ENCODE measurements around the gene CHD6.

CHD6 gene

GRCh38 chr20:41462372-41463161 is 155.6 kb downstream of the CHD6 start (continued):
- TF ChIP-seq PATZ1 (CRISPR knock-in tag; IDR thresholded peaks at IDR 0.05; ENCODE audit: borderline replicate concordance) (no peak), CSDC2 (CRISPR knock-in tag; IDR thresholded peaks at IDR 0.05) (no peak), ZNF565 (CRISPR knock-in tag; conservative IDR thresholded peaks at IDR 0.05; ENCODE audit: low read depth) (no peak), OSR1 (CRISPR knock-in tag; IDR thresholded peaks at IDR 0.05) (no peak), CSRNP3 (CRISPR knock-in tag; IDR thresholded peaks at IDR 0.05) (no peak), ZC3H10 (CRISPR knock-in tag; IDR thresholded peaks at IDR 0.05) (no peak), SNAI2 (CRISPR knock-in tag; IDR thresholded peaks at IDR 0.05) (no peak), ZFP3 (CRISPR knock-in tag; IDR thresholded peaks at IDR 0.05) (no peak), TCF4 (CRISPR knock-in tag; IDR thresholded peaks at IDR 0.05; ENCODE audit: borderline replicate concordance) (no peak), ISL1 (CRISPR knock-in tag; IDR thresholded peaks at IDR 0.05) (no peak), ZNF70 (CRISPR knock-in tag; IDR thresholded peaks at IDR 0.05) (no peak)

GRCh38 chr20:41458761-41459160 is 159.4 kb downstream of the CHD6 start:
- ATAC-seq: no peak
- TF ChIP-seq ZNF70 (CRISPR knock-in tag; IDR thresholded peaks at IDR 0.05): no peak
- no peak for TF ChIP-seq GLIS3 (CRISPR knock-in tag; IDR thresholded peaks at IDR 0.05)
- no peak for TF ChIP-seq ZC3H10 (CRISPR knock-in tag; IDR thresholded peaks at IDR 0.05)
- no peak for TF ChIP-seq ZNF565 (CRISPR knock-in tag; conservative IDR thresholded peaks at IDR 0.05; ENCODE audit: low read depth)

GRCh38 chr20:41457173-41457857 is 160.9 kb downstream of the CHD6 start:
- no peak for ATAC-seq
- TF ChIP-seq ZNF70 (CRISPR knock-in tag; IDR thresholded peaks at IDR 0.05): no peak
- TF ChIP-seq PATZ1 (CRISPR knock-in tag; IDR thresholded peaks at IDR 0.05; ENCODE audit: borderline replicate concordance): no peak
- no peak for TF ChIP-seq CSRNP3 (CRISPR knock-in tag; IDR thresholded peaks at IDR 0.05)
- no peak for TF ChIP-seq GLIS3 (CRISPR knock-in tag; IDR thresholded peaks at IDR 0.05)
- no peak for TF ChIP-seq ZNF565 (CRISPR knock-in tag; conservative IDR thresholded peaks at IDR 0.05; ENCODE audit: low read depth)
- no peak for TF ChIP-seq BACH2 (CRISPR knock-in tag; IDR thresholded peaks at IDR 0.05; ENCODE audit: borderline replicate concordance)
- TF ChIP-seq SNAI2 (CRISPR knock-in tag; IDR thresholded peaks at IDR 0.05): no peak
- no peak for TF ChIP-seq ZFP30 (CRISPR knock-in tag; IDR thresholded peaks at IDR 0.05)
- no peak for TF ChIP-seq ISL1 (CRISPR knock-in tag; IDR thresholded peaks at IDR 0.05)
- TF ChIP-seq PPARA (CRISPR knock-in tag; IDR thresholded peaks at IDR 0.05; ENCODE audit: borderline replicate concordance): no peak
- TF ChIP-seq ARNTL (CRISPR knock-in tag; IDR thresholded peaks at IDR 0.05; ENCODE audit: borderline replicate concordance, low read depth): no peak
- no peak for TF ChIP-seq ZC3H10 (CRISPR knock-in tag; IDR thresholded peaks at IDR 0.05)

GRCh38 chr20:41456351-41456750 is 161.8 kb downstream of the CHD6 start:
- peak; percentile 51 for ATAC-seq
- TF ChIP-seq PPARA (CRISPR knock-in tag; IDR thresholded peaks at IDR 0.05; ENCODE audit: borderline replicate concordance) (no peak), BACH2 (CRISPR knock-in tag; IDR thresholded peaks at IDR 0.05; ENCODE audit: borderline replicate concordance) (no peak), ZFP3 (CRISPR knock-in tag; IDR thresholded peaks at IDR 0.05) (no peak), PATZ1 (CRISPR knock-in tag; IDR thresholded peaks at IDR 0.05; ENCODE audit: borderline replicate concordance) (no peak), POU6F1 (CRISPR knock-in tag; IDR thresholded peaks at IDR 0.05; ENCODE audit: borderline replicate concordance, low read depth) (no peak), ESRRG (CRISPR knock-in tag; IDR thresholded peaks at IDR 0.05) (no peak), CREB5 (CRISPR knock-in tag; IDR thresholded peaks at IDR 0.05; ENCODE audit: low read depth) (no peak), ARNTL (CRISPR knock-in tag; IDR thresholded peaks at IDR 0.05; ENCODE audit: borderline replicate concordance, low read depth) (no peak), CSDC2 (CRISPR knock-in tag; IDR thresholded peaks at IDR 0.05) (no peak), SNAI2 (CRISPR knock-in tag; IDR thresholded peaks at IDR 0.05) (no peak)
